Transverse colon (tissue), 3 donors: Measurements from ENCODE around the gene ACOT11.

ENCODE experiments used
- EP300 ChIP-seq: sonication (generic); formaldehyde crosslinking; IDR thresholded peaks from one replicate; pipeline ENCODE4 v1.6.1; 2017; ENCODE audit warnings: antibody characterized with exemption, low read depth
- POLR2A ChIP-seq: fragments of 450-650 bp; IDR thresholded peaks from one replicate; pipeline ENCODE4 v1.6.1; 2016; ENCODE audit warnings: antibody characterized with exemption, mild to moderate bottlenecking, moderate library complexity
- TF ChIP-seq, protein P1 (sequence below), 5 experiments: fragments of 200-600 bp in 3 of 5; fragments of 450-650 bp in 2 of 5; sonication (generic) in 3 of 5; IDR thresholded peaks; 1 replicate in 2 of 5; 2 replicates in 3 of 5; pipeline ENCODE4 v1.5.1; 2016 to 2017; ENCODE audit warnings: antibody characterized with exemption in 5 of 5, inconsistent platforms in 3 of 5, mild to moderate bottlenecking in 2 of 5, moderate library complexity in 1 of 5

GRCh38 chr1:54558434-54559030 is 10.5 kb downstream of the ACOT11 start:
- TF ChIP-seq, protein P1, sequence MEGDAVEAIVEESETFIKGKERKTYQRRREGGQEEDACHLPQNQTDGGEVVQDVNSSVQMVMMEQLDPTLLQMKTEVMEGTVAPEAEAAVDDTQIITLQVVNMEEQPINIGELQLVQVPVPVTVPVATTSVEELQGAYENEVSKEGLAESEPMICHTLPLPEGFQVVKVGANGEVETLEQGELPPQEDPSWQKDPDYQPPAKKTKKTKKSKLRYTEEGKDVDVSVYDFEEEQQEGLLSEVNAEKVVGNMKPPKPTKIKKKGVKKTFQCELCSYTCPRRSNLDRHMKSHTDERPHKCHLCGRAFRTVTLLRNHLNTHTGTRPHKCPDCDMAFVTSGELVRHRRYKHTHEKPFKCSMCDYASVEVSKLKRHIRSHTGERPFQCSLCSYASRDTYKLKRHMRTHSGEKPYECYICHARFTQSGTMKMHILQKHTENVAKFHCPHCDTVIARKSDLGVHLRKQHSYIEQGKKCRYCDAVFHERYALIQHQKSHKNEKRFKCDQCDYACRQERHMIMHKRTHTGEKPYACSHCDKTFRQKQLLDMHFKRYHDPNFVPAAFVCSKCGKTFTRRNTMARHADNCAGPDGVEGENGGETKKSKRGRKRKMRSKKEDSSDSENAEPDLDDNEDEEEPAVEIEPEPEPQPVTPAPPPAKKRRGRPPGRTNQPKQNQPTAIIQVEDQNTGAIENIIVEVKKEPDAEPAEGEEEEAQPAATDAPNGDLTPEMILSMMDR (IDR thresholded peaks at IDR 0.05): no peak
- TF ChIP-seq POLR2A: no peak
- no peak for TF ChIP-seq EP300
